NCI-H345 treated with DMSO at 0.1 percent for 48 hours (cell line): Measurements from ENCODE around the gene SYF2.

ENCODE experiments used
- DNase-seq: peaks from one replicate; lab custom pipeline; 2025; ENCODE audit not compliant: unreplicated experiment; lab: John Stamatoyannopoulos, UW

The SYF2 gene

GRCh38 chr1:25185409-25186160 lies 46.7 kb downstream of the SYF2 start:
- DNase-seq = no peak

- no peak for DNase-seq
Measured at GRCh38 chr1:25184001-25184762, 48.1 kb downstream of the SYF2 start.

- DNase-seq = no peak
Measured at GRCh38 chr1:25183126-25183980, 48.9 kb downstream of the SYF2 start.

GRCh38 chr1:25182629-25183028 lies 49.7 kb downstream of the SYF2 start:
- no peak for DNase-seq

- DNase-seq = no peak
Measured at GRCh38 chr1:25180996-25181395, 51.3 kb downstream of the SYF2 start.

- DNase-seq = no peak
Measured at GRCh38 chr1:25178917-25179561, 53.3 kb downstream of the SYF2 start.

- no peak for DNase-seq
Measured at GRCh38 chr1:25174730-25175612, 57.3 kb downstream of the SYF2 start.

GRCh38 chr1:25174363-25174729 lies 58.0 kb downstream of the SYF2 start:
- DNase-seq = no peak

- DNase-seq = no peak
Measured at GRCh38 chr1:25173809-25174340, 58.4 kb downstream of the SYF2 start.
